Left ventricle myocardium inferior (tissue), 1 donor: ENCODE results near the gene BHLHE23. TPM values are rescaled to one million over a fixed set of nuclear protein-coding genes. Genes with fewer than 3 reads are reported as not detected.

Source experiments
- DNase-seq: peaks from one replicate; pipeline ENCODE4 v3.0.0-alpha.2; 2020
- H3K27ac ChIP-seq: fragments of 200-600 bp; replicated peaks from 2 replicates; pipeline ENCODE4 v1.8.0; 2021
- H3K27me3 ChIP-seq: fragments of 200-600 bp; 2 replicates; pipeline ENCODE4 v1.8.0; 2021; ENCODE audit warnings: low read depth
- H3K36me3 ChIP-seq: fragments of 200-600 bp; 2 replicates; pipeline ENCODE4 v1.8.0; 2021
- H3K4me1 ChIP-seq: fragments of 200-600 bp; 2 replicates; pipeline ENCODE4 v1.8.0; 2021
- H3K4me3 ChIP-seq: fragments of 200-600 bp; 2 replicates; pipeline ENCODE4 v1.8.0; 2021; ENCODE audit warnings: mild to moderate bottlenecking, moderate library complexity
- H3K9me3 ChIP-seq: fragments of 200-600 bp; replicated peaks from 2 replicates; pipeline ENCODE4 v1.8.0; 2021
- CTCF ChIP-seq: fragments of 200-600 bp; IDR thresholded peaks from 2 replicates; pipeline ENCODE4 v1.8.0; 2021; ENCODE audit warnings: antibody characterized with exemption, mild to moderate bottlenecking, borderline replicate concordance
- intact Hi-C: fragments of 100-400 bp; cut with micrococcal nuclease; formaldehyde crosslinking; loops from one replicate; pipeline ENCODE4 v1.11.0; 2022
- long read RNA-seq: library from polyadenylated mRNA; unstranded; transcript quantifications from one replicate; pipeline ENCODE4 v2.0.0, GENCODE V29; 2021
- total RNA-seq: library from RNA; stranded (reverse); fragmentation: NEBNext Ultra II Directional; extraction: Animal tissue kit (Norgen Biotek cat#: 25700); gene quantifications from one replicate; pipeline ENCODE4 v1.2.1, GENCODE V29; 2021
- donor health status: DM: no; HTN: yes; CAD: no; lungs with severe emphysema.

BHLHE23 gene
- not detected for total RNA-seq
- long read RNA-seq, result 0 reads

- Histone ChIP-seq H3K27me3 (peaks cover 100% of the 10 kb centered on the region), H3K9me3 (no peaks in the 10 kb centered on the region), H3K4me1 (peaks cover 44% of the 10 kb centered on the region), H3K36me3 (no peaks in the 10 kb centered on the region), H3K4me3 (peak within 1 kb of the TSS; percentile 52), H3K27ac (peak within 1 kb of the TSS; percentile 4)
- TF ChIP-seq CTCF, result no peak
- intact Hi-C loops, result loop anchor here (5.0 kb wide), 1 partner anchor 134 kb away; no protein-coding TSS in a partner anchor
- DNase-seq, result peak; percentile 30
Observed at GRCh38 chr20:63006540-63007359, at the start of gene BHLHE23. BHLHE23 (minus strand) TSS chr20:63006964; CDS start chr20:63006774, 190 bp downstream.

GRCh38 chr20:63055575-63056235, 48.9 kb upstream of the BHLHE23 start:
- no peak overlapping the region for H3K4me3 ChIP-seq
- intact Hi-C loops, result loop anchor here (10.0 kb wide), 1 partner anchor 119 kb away; no protein-coding TSS in a partner anchor
- H3K4me1 ChIP-seq, result peaks cover 8% of the 10 kb centered on the region
- no peaks in the 10 kb centered on the region for H3K9me3 ChIP-seq
- peaks cover 94% of the 10 kb centered on the region for H3K27me3 ChIP-seq
- no peak for TF ChIP-seq CTCF
- no peaks in the 10 kb centered on the region for H3K36me3 ChIP-seq
- H3K27ac ChIP-seq, result no peak overlapping the region
- peak; percentile 8 for DNase-seq

GRCh38 chr20:63054681-63055240, 48.0 kb upstream of the BHLHE23 start:
- Histone ChIP-seq H3K4me1 (peaks cover 8% of the 10 kb centered on the region), H3K36me3 (no peaks in the 10 kb centered on the region), H3K27ac (no peak overlapping the region), H3K27me3 (peaks cover 94% of the 10 kb centered on the region), H3K9me3 (no peaks in the 10 kb centered on the region), H3K4me3 (no peak overlapping the region)
- peak; percentile 9 for DNase-seq
- intact Hi-C loops, result loop anchor here (10.0 kb wide), 1 partner anchor 120 kb away; no protein-coding TSS in a partner anchor
- no peak for TF ChIP-seq CTCF

- Histone ChIP-seq H3K27me3 (peaks cover 93% of the 10 kb centered on the region), H3K4me1 (peaks cover 8% of the 10 kb centered on the region), H3K36me3 (no peaks in the 10 kb centered on the region), H3K4me3 (no peak overlapping the region), H3K27ac (no peak overlapping the region), H3K9me3 (no peaks in the 10 kb centered on the region)
- intact Hi-C loops, result loop anchor here (10.0 kb wide), 1 partner anchor 121 kb away; no protein-coding TSS in a partner anchor
- peak; percentile 5 for DNase-seq
- TF ChIP-seq CTCF, result no peak
Observed at GRCh38 chr20:63054103-63054474, 47.3 kb upstream of the BHLHE23 start.

- DNase-seq, result peak; percentile 7
- H3K27ac ChIP-seq, result no peak overlapping the region
- intact Hi-C loops, result loop anchor here (10.0 kb wide), 1 partner anchor 121 kb away; no protein-coding TSS in a partner anchor
- no peak overlapping the region for H3K4me3 ChIP-seq
- peaks cover 89% of the 10 kb centered on the region for H3K27me3 ChIP-seq
- TF ChIP-seq CTCF, result no peak
- H3K4me1 ChIP-seq, result peaks cover 8% of the 10 kb centered on the region
- no peaks in the 10 kb centered on the region for H3K9me3 ChIP-seq
- no peaks in the 10 kb centered on the region for H3K36me3 ChIP-seq
Observed at GRCh38 chr20:63053432-63054102, 46.8 kb upstream of the BHLHE23 start.
